NOMO-1 treated with DMSO at 0.1 percent for 48 hours (cell line): Measurements from ENCODE around the gene VMP1.
A peak's percentile ranks its signal among the peaks of the same experiment; 100 is the strongest.
"Not testable (repeated sequence)": the region's sequence is repeated elsewhere in the genome, so short reads cannot be mapped to it uniquely, and the experiment has no call there.

Experiments used
- DNase-seq: peaks from one replicate; lab custom pipeline; 2025; ENCODE audit not compliant: unreplicated experiment; lab: John Stamatoyannopoulos, UW

The VMP1 gene

DNA sequence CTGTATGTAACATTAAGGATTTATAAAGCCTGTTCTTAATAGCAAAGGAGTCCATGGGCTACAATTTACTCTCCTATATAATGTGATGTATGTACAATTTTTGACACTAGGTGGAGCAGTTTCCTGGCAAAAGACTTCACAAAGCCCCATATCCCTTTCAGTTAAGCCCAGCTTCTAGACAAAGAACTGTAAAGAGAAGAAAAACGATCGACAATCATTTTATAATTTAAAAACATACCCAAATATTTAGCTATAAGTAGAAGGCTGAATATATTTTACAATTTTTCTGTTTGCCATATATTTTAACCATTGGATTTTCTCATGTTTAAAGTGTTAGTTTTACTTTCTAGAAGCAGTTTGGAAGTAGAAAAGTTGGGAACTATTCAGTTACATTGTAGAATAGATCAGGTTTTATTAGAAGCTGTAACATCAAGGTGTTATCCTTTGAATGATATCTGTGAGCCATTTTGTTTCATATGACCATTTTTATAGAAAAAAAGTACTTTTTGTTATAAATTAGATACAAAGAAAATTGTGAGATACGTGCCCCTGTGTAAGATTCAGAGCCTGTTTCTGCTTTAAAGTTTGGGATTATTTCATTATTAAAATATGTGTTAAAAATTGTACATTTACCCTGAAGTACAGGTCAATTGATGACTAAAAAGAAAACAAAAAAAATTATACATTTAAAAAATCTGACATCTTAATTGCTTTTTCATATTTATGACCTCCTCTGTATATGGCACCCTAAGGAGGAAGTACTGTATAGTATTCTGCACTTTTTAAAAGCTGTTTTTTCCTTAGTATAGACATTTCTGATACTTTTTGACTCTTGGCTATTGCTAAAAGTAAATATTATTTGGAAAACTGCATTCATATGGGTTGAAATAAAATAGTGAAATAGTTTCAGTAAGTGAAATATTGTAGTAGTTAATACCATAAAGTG is 46.3 kb downstream of the VMP1 start:
- DNase-seq, result peak; percentile 80

DNA sequence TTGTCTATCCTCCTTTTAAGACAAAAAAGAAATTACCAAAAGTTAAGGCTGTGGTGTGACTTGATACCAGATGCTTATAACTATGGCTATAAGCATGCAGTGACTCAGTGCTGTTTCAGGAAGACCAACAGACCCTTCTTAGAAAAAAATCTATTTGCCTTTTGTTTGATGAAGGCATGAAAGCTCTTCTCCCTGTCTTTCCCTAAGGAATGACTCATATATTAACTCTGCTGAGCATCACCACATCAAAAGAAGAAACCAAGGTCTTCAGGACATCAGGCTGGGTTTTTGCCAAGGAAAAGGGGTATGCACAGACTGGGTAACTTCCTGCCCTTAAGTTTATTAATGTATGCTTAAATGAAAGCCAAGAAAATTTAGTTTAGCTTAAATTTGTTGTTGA is 47.1 kb downstream of the VMP1 start:
- no peak for DNase-seq

DNA sequence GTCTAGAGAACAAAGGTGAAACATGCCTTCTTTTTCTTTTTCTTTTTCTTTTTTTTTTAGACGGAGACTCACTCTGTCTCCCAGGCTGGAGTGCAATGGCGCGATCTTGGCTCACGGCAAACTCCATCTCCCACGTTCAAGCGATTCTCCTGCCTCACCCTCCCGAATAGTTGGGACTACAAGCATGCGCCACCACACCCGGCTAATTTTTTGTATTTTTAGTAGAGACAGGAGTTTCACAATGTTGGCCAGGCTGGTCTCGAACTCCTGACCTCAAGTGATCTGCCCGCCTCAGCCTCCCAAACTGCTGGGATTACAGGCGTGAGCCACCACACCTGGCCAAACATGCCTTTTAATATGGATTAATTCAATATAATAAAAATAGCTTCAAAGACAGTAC is 47.6 kb downstream of the VMP1 start:
- DNase-seq, result not testable (repeated sequence)

DNA sequence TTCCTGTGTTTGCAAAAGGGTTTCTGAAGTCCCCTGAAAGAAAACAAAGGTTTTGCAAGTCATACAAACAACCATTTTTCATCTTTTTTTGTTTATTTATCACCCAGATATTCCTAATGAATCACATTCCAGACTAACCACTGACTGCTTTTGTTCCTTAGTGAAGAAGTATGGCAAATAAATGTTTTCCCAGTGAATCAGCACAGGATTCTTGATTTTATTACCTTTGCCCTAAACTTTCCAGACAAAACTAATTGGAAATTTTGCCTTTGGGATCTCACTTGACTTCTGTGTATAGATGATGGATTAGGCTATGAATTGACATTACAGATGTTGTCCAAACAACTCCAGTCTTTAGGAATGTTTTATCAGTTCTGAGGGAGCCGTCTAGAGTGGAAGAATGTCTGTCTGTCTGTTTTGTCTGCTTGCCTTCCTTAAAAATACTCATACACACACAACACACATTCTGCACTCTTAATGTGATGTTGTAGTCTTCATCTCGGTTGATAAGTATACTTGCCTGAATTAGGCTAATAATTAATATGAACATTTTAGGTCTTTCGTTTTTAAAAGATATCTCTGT is 48.9 kb downstream of the VMP1 start:
- DNase-seq, result no peak

DNA sequence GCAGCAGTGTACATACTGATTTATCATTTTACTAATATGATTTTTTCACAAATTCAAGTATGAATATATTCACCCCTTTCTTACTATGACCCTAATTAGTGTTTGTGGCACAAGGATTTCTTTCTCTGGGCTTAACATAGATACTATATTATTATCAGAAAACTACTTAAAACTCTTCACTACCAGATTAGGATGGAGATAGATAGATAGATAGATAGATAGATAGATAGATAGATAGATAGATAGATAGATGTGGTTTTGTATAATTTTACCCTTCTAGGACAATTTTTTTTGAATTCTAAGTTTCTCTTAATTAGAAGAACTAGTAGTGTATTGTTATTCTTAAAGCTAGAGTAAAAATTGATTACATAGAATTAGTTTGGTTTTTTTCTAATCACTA is 49.6 kb downstream of the VMP1 start:
- DNase-seq, result no peak

DNA sequence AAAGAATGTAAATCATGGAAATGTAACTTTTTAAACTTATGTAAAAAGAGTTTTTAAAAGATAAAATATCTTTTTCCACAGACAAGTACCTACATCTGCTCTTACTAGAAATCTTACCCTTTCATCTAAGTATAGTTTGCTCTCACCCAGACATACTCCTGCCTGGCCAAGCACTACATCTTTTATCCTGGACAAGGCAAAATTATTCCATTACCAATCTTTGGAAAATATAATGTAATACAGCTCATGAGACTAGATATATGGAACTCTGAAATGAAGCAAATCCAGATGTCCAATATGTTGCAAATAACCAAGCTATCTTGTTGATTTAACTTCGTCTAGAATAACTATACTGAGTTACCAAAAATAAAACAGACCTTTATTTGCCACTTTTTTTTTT is 50.0 kb downstream of the VMP1 start:
- DNase-seq, result no peak

DNA sequence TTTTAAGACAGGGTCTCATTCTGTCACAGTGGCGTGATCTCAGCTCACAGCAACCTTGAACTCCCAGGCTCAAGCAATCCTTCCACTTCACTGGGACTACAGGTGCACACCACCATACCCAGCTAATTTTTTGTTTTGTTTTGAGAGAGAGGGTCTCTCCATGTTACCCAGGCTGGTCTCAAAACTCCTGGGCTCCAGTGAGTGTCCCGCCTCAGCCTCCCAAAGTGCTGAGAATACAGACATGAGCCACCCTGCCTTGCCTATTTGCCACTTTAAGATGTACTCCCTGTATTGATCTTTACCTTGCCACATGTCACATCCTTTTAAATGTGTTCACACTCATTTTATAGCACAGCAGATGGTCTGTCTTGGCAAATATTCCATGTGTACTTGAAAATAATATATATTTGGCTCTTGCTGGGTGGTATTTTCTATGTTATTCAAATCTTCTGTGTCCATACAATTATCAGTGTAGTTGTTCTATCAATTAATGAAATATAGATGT is 50.5 kb downstream of the VMP1 start:
- no peak for DNase-seq

DNA sequence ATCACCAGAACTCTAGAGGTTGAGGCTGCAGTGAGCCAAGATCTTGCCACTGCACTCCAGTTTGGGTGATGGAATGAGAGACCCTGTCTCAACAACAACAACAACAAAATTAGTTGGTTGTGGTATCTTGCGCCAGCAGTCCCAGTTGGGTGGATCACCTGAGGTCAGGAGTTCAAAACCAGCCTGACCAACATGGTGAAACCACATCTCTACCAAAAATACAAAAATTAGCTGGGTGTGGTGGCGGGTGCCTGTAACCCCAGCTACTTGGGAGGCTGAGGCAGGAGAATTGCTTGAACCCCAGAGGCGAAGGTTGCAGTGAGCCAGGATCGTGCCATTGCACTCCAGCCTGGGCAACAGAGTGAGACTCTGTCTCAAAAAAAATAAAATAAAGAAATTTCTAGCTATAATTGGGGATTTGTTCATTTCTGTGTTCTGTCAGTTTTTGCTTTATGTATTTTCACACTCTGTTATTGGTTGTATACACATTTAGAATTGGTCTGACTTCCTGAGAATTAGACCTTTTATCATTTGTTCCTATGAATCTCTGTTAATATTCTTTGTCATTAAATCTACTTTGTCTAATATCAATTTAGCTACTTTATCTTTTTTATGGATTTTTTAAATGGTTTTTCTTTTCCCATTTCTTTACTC is 51.7 kb downstream of the VMP1 start:
- DNase-seq, result not testable (repeated sequence)

DNA sequence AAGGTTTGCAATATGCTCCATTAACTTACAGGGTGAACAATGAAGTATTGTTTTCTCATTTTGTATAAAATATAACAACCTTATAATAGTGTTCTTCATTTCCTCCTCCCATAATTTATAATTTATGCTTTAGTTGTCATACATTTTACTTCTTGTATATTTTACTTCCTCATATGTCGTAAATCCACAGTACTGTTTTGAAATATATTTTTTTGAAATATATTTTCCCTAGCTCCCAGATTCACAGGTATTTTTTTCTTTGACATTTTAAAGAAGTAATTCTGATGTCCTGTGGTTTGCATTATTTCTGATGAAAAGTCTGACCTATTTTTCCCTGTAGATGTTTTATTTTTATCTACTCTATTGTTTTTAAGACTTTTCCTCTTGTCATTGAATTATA is 52.7 kb downstream of the VMP1 start:
- DNase-seq, result peak; percentile 74

DNA sequence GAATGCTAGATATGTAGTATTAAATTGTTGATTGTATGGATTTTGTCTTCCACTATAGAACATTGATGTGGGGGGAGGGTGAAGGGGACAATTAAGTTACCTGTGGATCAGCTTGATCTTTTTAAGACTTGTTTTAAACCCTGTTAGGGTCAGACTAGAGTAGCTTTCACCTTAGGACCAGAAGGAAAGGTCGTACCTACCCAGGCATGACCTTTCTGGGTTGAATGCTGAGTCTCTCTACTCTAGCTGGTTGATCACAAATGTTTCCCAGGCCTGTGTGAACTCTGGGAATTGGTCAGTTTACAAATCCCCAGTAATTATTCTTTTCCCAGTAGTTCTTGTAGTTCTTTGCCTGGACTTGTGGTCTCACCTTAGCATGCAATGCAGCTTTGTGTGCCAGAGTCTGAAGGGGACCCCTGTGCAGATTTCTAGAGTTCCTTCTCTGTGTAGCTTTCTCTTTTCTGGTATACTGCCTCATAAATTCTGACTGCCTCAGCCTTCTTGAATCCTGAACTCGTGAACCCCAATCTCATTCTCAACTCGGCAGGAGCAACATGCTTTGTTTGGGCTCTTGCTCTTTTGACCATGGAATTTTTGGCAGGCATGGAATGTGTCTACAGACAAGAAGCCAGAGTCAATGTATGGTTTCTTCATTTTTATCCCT is 54.1 kb downstream of the VMP1 start:
- DNase-seq, result no peak

DNA sequence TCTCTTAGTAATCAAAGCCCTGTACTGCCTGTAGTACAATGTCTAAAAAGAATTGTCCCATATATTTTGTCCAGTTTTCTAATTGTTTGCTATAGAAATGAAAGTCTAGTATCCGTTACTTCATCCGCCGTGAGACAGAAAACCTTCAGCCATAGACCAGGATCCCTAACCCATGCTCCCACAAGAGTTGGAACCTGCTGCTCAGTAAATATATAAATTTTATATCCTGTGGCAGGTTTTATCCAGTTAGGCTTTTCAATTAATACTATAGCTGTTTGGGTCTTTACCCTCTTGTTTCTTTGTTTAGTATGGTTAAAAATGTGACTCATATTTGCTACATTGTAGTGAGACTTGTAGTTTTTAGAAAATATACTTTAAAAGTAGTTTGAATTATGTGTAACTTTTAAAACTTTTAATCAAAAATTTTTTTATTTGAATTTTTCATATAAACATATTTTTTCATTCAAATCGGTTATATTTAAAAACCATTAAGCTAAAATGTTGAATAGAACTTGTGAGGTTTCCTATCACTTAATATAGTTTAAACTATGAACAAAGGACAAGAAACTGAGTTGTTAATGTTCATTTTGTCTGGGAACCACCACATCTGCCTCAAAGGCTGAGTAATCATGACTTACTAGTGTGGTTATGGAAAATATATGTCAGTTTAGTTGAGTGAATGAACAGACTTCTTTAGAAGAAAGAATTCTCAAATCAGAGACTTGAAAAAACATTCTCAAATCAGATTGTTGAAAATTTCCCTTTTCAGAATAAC is 54.8 kb downstream of the VMP1 start:
- DNase-seq, result peak; percentile 20

DNA sequence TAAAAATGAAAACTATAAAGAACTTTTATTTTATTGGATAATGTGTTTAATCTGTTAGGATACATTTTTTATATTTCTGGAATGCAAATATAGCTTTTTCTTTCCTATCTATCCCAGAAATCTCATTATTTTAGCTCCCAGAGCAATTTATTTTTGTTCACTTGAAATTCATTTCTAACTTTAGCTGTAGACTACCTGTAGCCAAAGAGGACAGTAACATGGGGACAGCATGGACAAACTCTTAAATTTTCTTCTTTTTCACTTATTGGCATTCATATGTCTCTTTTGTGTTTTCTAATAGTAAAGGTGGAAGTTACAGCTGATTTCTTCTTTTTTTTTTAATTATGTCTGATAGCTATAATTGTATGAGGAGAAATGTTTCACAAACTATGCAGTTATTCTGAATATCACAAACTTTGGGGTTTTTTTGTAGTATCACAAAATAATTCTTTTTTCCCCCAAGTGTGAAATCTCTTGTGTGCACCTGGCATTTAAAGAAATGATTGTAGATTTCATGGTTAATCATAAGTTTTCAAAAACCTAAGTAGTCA is 55.4 kb downstream of the VMP1 start:
- no peak for DNase-seq

DNA sequence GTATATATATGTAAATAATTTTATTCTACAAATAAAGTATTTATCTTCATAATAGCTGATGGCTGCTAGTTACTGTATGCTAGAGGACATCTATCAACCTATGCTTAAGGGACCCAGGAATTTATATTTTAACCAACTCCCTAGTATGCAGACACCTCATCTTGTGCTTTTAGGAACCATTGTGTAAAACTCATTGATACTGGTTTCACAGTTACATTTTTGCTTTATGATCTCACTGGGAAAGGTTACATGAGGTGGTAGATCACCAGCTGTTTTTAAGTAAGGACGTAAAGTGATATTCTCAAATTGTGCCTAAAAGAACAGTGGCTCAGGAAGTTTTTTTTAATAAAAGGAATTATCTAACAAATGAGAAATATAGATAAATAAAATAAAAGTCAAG is 56.4 kb downstream of the VMP1 start:
- no peak for DNase-seq

DNA sequence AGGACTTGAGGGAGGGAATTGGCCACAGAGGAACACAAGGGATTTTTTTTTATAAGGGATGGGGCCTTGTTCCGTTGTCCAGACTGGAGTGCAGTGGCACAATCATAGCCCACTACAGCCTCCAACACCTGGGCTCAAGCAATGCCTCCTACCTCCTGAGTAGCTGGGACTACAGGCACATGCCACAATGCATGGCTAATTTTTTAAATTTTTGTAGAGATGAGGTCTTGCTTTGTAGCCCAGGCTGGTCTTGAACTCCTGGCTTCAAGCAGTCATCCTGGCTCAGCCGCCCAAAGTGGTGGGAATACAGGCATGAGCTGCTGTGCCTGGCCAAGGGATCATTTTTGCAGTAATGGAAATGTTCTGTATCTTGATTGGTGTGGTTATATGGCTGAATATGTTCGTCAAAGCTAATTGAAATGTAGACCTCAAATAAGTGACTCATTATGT is 56.9 kb downstream of the VMP1 start:
- DNase-seq, result no peak

DNA sequence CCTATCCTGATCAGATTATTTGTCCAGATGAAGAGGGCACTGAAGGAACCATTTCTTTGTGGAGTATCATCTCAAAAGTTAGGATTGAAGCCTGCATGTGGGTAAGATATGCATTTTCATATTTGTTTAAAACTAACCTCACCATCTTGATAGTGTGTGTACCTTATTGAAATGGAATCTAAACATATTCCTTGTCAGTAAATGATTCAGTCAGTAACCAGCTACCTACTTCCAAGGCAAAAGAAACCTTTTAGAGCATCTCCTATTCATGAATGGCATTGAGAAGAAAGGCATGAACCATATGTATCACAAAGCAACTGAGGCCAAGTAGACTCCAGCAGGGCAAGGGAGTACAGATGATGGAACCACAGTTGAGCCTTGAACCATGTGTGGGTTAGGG is 57.6 kb downstream of the VMP1 start:
- DNase-seq, result no peak

DNA sequence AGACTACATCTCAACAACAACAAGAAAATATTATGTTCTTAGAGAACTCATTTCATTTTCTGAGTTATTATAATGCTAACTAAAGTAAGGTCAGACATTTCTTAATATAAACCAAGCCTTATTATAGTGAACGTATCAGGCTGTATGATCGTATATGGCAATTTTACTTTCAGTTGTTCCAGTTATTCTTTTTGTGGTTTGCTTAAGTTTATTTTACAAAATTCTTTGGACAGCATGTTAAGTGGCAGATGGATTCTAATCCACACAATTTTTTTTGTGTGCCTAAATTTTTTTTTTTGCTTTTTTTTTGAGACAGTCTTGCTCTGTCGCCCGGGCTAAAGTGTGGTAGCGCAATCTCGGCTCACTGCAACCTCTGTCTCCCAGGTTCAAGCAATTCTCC is 59.0 kb downstream of the VMP1 start:
- DNase-seq, result no peak

DNA sequence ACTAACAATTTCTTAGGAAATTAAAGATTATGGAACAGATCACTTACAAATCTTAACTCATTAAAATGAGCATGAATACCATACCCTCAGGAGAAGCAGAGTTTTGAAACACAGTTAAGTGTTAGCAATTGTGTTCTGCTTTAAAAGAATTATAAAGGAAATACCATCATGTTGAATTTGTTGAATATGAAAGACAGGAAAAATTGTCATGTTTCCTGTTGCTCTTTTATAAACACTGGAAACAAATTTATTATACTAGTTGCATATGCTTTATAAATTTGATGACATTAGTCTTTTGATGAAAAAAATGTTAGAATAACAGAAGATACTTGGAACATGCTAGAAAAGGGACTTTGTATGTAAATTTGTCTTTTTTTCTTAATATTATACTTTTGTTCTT is 59.7 kb downstream of the VMP1 start:
- no peak for DNase-seq

DNA sequence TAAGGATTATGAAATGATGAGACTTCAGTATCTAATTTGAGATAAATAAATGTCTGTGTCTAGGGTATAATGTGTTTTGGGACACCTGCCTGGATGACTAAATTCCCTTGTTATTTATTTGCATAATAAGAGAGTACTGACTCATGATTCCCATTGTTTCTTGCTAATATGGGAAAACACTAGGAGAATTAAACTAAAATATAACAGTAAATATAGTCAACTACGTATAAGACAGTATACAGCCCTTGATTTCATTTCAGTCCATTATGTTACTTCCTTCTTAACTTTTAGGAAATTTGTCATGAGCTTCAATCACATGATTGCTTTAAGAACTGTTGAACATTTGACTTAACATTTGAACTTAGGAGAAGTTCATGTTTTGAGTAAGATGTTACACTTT is 62.4 kb downstream of the VMP1 start:
- peak; percentile 45 for DNase-seq

DNA sequence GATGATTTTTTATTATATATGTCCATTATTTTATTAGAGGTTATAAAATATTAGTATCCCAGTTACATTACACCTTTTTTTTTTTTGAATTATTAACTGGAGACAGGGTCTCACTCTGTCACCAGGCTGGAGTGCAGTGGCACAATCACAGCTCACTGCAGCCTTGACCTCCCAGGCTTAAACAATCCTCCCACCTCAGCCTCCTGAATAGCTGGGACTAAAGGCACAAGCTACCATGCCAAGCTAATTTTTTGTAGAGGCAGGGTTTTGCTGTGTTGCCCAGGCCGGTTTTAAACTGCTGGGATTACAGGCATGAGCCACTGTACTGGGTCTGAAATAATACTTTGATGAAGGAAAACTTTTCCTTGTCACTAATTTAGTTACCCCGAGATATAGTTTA is 63.6 kb downstream of the VMP1 start:
- no peak for DNase-seq

DNA sequence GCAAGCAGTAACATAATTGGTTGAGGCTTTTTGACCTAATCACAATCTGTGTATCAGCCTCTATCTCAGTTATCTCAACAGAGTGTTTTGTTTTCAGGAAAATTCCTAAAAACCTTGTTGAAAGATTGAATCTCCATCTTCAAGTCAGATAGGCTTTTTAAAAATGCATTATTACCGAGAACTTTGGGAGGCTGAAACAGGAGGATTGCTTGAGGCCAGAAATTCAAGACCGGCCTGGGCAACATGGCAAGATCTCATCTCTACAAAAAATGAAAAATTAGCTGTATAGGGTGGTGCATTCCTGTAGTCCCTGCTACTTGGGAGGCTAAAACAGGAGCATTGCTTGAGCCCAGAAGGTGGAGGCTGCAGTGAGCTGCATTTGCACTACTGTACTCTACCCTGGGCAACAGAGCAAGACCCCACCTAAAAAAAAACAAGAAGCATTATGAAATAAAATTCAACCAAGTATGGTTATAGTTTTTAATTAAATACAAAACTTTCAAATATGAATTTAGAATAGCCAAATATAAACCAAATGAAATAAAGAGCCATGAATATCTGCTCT is 68.4 kb downstream of the VMP1 start:
- no peak for DNase-seq
